Immature natural killer cell (primary cell): ENCODE results near the gene HIVEP3. TPM values are rescaled to one million over a fixed set of nuclear protein-coding genes. Genes with fewer than 3 reads are reported as not detected.
A peak's percentile ranks its signal among the peaks of the same experiment; 100 is the strongest.

Experiments used
- DNase-seq, 3 donors: peaks; one replicate each; pipeline ENCODE4 v3.0.0; 2022; ENCODE audit warnings: mixed read lengths in 1 of 3
- H3K27ac Mint-ChIP-seq, 6 donors: one replicate each; pipeline ENCODE4 v1.8.0; 2020; ENCODE audit warnings: mixed read lengths in 6 of 6, mild to moderate bottlenecking in 5 of 6, inconsistent platforms in 4 of 6, moderate library complexity in 3 of 6
- H3K27me3 Mint-ChIP-seq, 3 donors: one replicate each; pipeline ENCODE4 v1.8.0; 2020 to 2021; ENCODE audit warnings: low read depth in 3 of 3, mild to moderate bottlenecking in 3 of 3, mixed read lengths in 3 of 3, moderate library complexity in 3 of 3, inconsistent platforms in 1 of 3
- H3K36me3 Mint-ChIP-seq, 3 donors: one replicate each; pipeline ENCODE4 v1.8.0; 2020; ENCODE audit warnings: mixed read lengths in 3 of 3, inconsistent platforms in 2 of 3, mild to moderate bottlenecking in 2 of 3
- H3K4me1 Mint-ChIP-seq, 2 donors: one replicate each; pipeline ENCODE4 v1.8.0; 2020; ENCODE audit warnings: inconsistent platforms in 2 of 2, mild to moderate bottlenecking in 2 of 2, mixed read lengths in 2 of 2, moderate library complexity in 1 of 2
- H3K4me3 Mint-ChIP-seq, 5 donors: one replicate each; pipeline ENCODE4 v1.8.0; 2020; ENCODE audit warnings: mild to moderate bottlenecking in 5 of 5, mixed read lengths in 5 of 5, inconsistent platforms in 3 of 5, moderate library complexity in 3 of 5
- H3K9me3 Mint-ChIP-seq, 6 donors: one replicate each; pipeline ENCODE4 v1.8.0; 2020; ENCODE audit warnings: mild to moderate bottlenecking in 6 of 6, mixed read lengths in 6 of 6, inconsistent platforms in 4 of 6, moderate library complexity in 3 of 6
- polyA plus RNA-seq, 3 donors: library from polyadenylated mRNA; unstranded; fragments of 300-500 nt; fragmentation: Illumina TruSeq; gene quantifications; one replicate each; pipeline ENCODE4 v1.2.3, GENCODE V29; 2021

The HIVEP3 gene
- polyA plus RNA-seq, 3 donors from 2014 or later = 9.8 to 24.1 (median 15.5) TPM

DNA sequence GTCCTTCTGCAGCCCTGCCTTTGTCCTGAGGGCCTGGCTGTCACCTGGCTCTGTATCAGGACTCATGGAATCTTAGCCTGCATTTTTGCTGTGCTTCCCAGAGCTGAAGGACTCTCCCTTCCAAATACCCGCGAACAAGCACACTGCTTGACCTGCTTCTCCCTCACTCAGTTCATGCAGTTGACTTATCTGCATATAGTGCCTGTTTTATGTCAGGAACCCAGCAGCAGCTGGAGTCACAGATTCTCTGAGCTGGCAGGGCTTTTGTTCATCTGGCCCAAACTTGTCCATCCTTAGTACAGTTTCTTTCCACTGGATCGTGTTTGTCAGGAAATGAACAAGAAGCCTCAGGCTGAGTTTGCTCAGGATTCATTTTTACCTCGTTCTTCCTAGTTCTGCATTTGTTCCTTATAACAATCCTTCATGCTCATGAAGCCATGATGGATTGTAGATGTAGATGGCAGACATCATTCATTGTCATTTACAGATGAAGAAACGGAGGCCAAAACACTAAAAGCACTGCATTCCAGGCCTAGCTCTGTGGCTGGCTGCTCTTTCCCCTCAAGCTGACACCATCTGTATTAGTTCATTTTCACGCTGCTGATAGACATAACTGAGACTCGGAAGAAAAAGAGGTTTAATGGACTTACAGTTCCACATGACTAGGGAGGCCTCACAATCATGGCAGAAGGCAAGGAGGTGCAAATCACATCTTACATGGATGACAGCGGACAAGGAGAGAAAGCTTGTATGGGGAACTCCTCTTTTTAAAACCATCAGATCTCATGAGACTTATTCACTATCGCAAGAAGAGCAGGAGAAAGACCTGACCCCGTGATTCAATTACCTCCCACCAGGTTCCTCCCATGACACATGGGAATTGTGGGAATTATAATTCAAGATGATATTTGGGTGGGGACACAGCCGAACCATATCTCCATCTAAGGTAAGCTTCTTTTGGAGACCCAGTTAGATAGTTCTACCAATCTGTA lies 150.9 kb downstream of the HIVEP3 start:
- peak overlapping the region in 1 of 6 donors; percentile 24 for H3K27ac Mint-ChIP-seq
- no peaks in the 10 kb centered on the region for H3K9me3 Mint-ChIP-seq
- no peak overlapping the region for H3K4me3 Mint-ChIP-seq
- no peaks in the 10 kb centered on the region for H3K27me3 Mint-ChIP-seq
- DNase-seq = no peak
- peaks cover 0 to 9% (median 5%) of the 10 kb centered on the region in 3 donors for H3K36me3 Mint-ChIP-seq
- H3K4me1 Mint-ChIP-seq = peaks cover 15 to 49% of the 10 kb centered on the region in 2 donors

DNA sequence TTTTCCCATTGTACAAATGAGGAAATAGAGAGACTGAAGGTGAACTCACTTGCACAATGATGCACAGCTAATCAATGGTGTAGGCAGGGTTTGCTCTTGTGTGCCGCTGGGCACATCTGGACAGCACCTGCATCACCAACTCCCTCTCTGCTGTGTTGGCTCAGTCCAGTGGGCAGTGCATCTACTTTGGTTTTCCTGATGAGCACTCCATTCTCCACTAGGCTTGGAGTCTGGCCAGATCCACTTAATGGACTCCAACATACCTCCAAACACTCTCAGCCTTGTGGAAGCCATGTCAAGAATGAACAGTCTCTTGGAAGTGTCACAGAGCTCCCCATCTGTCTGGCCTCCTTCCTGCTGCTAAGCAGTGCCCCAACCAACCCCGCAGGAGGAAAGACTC lies 152.2 kb downstream of the HIVEP3 start:
- no peak overlapping the region for H3K4me3 Mint-ChIP-seq
- peak overlapping the region in 1 of 6 donors; percentile 0 for H3K27ac Mint-ChIP-seq
- H3K36me3 Mint-ChIP-seq = peaks cover 0 to 5% (median 3%) of the 10 kb centered on the region in 3 donors
- DNase-seq = no peak
- H3K4me1 Mint-ChIP-seq = peaks cover 15 to 43% of the 10 kb centered on the region in 2 donors
- no peaks in the 10 kb centered on the region for H3K9me3 Mint-ChIP-seq
- no peaks in the 10 kb centered on the region for H3K27me3 Mint-ChIP-seq

DNA sequence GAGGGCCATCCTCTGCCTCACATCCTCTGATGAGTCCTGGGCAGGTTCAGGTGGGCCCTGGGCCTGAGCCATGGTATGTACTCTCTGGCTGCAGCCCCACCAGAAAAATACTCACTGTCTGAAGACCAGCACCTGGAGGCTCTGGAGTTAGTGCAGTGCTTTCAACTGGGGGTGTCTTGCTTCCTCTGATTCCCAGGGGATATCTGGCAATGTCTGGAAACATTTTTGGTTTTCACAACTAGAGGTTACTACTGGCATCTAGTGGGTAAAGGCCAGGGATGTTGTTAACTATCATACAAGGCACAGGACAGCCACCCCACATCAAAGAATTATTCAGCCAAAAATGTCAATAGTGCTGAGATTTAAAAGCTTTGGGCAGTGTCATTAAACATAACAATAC lies 152.7 kb downstream of the HIVEP3 start:
- Mint-ChIP-seq H3K9me3 (no peaks in the 10 kb centered on the region), H3K4me3 (no peak overlapping the region), H3K27me3 (no peaks in the 10 kb centered on the region), H3K27ac (no peak overlapping the region), H3K4me1 (peaks cover 13 to 38% of the 10 kb centered on the region in 2 donors), H3K36me3 (peaks cover 0 to 5% (median 3%) of the 10 kb centered on the region in 3 donors)
- DNase-seq = no peak

DNA sequence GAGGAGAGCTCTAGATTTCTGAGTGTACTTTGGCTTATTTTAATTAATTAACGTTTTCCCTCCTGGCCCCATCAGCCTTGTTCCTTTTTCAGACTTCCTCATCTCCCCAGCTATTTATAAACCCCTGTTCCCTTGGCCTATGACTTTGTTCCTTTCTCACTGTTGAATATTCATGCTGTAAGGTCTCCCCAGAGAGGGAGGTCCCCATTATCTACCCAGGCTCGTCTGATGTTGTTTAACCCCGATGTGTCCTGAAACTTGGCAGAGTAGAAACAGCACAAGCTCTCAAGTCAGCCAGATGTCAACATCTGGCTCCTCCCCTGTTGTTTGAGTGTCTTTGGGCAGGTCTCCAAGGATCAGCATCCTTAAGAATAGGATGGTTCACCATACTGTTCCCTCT lies 153.6 kb downstream of the HIVEP3 start:
- H3K4me1 Mint-ChIP-seq = peaks cover 16 to 38% of the 10 kb centered on the region in 2 donors
- DNase-seq = no peak
- H3K9me3 Mint-ChIP-seq = no peaks in the 10 kb centered on the region
- no peaks in the 10 kb centered on the region for H3K27me3 Mint-ChIP-seq
- no peak overlapping the region for H3K4me3 Mint-ChIP-seq
- H3K27ac Mint-ChIP-seq = peak overlapping the region in 1 of 6 donors; percentile 44
- peaks cover 0 to 3% (median under 1%) of the 10 kb centered on the region in 3 donors for H3K36me3 Mint-ChIP-seq

DNA sequence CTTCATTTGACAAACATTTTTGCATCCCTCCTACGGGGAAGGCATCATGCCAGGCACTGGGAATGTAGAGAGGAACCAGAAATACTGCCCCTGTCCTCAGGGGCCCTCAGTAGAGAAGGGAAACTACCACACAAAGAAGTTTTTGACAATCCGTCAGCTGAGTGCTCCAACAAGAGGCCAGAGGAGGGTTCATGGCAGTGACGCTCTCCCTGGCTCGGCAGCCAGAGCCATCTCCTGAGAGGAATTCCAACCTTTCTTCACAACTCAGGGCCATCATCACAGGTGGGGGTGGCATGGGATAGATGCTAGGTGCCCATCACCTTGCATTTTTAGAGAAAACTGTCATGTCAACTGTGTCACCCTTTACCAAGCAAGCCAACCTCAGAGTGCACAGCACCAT lies 154.1 kb downstream of the HIVEP3 start:
- Mint-ChIP-seq H3K27ac (peak overlapping the region in 1 of 6 donors; percentile 44), H3K27me3 (no peaks in the 10 kb centered on the region), H3K4me3 (no peak overlapping the region), H3K4me1 (peaks cover 16 to 38% of the 10 kb centered on the region in 2 donors), H3K9me3 (no peaks in the 10 kb centered on the region), H3K36me3 (peaks cover 0 to 3% (median 0%) of the 10 kb centered on the region in 3 donors)
- DNase-seq = no peak

DNA sequence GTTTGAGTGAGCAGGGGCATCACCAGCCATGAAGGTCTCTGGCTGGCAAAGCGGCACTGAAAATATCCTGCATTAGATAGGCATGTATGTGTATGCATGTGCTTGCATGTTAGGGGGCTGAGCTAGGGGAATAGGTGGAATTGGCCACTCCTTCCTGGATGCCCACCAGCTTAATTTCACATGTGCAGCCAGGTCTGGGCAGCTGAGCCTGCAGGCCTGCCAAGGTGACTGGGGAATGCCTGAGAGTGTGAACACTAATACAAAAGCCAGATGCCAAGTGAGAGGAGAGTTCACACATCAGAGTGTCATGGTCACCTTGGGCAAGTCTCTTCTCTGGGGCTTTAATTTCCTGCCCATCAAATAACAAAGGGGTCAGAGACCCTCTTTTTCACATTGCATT lies 155.9 kb downstream of the HIVEP3 start:
- no peaks in the 10 kb centered on the region for H3K9me3 Mint-ChIP-seq
- peaks cover 9 to 25% of the 10 kb centered on the region in 2 donors for H3K4me1 Mint-ChIP-seq
- peak overlapping the region in 1 of 6 donors; percentile 10 for H3K27ac Mint-ChIP-seq
- H3K36me3 Mint-ChIP-seq = peaks cover 0 to 3% (median 0%) of the 10 kb centered on the region in 3 donors
- no peaks in the 10 kb centered on the region for H3K27me3 Mint-ChIP-seq
- no peak overlapping the region for H3K4me3 Mint-ChIP-seq
- no peak for DNase-seq

DNA sequence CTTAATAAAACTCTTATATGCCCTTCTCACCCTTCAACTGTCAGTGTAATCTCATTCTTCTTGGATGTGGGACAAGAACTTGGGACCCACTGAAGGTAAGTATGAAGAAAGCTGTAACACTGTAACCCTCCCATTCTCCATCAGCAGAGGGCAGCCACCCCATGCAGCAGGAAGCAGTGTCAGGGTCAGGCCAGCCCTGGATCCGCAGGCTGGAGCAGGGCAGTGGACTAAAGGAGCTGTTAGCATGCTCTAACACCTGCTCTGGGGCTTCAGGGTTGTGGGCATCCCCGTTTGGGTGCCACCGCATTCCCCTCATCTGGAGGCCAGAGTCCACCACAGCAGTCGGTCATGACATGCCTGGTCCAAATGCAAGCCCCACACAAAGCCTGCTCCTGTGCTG lies 156.5 kb downstream of the HIVEP3 start:
- Mint-ChIP-seq H3K36me3 (peaks cover 0 to 3% (median 0%) of the 10 kb centered on the region in 3 donors), H3K4me3 (no peak overlapping the region)

DNA sequence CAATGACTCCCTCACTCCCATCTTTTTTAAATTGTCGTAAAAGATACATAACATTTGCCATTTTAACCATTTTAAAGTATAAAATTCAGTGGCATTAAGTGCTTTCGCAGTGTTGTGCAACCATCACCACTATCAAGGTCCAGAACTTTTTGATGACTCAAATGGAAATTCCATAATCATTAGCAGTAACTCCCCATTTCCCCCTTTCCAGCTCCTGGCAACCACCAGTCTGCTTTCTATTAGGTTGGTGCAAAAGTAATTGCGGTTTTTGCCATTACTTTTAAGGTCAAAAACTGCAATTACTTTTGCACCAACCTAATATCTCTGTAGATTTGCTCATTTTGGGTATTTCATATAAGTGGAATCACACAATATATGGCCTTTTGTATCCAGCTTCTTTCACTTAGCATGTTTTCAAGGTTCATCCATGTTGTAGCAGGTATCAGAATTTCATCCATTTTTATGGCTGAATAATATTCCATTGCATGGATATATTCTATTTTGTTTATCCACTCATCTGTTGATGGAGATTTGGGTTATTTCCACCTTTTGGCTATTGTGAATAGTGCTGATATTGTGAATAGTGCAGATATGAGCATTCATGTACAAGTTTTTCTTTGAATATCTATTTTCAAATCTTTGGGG lies 159.7 kb downstream of the HIVEP3 start:
- Mint-ChIP-seq H3K36me3 (no peaks in the 10 kb centered on the region), H3K27ac (no peak overlapping the region), H3K4me1 (peaks cover 15 to 20% of the 10 kb centered on the region in 2 donors), H3K27me3 (no peaks in the 10 kb centered on the region), H3K4me3 (no peak overlapping the region), H3K9me3 (no peaks in the 10 kb centered on the region)
- no peak for DNase-seq

More for the DNA sequence above, 156.5 kb downstream of the HIVEP3 start:
- no peak overlapping the region for H3K27ac Mint-ChIP-seq
- H3K9me3 Mint-ChIP-seq = no peaks in the 10 kb centered on the region
- peak in 1 of 3 donors; percentile 5 for DNase-seq
- peaks cover 8 to 22% of the 10 kb centered on the region in 2 donors for H3K4me1 Mint-ChIP-seq
- no peaks in the 10 kb centered on the region for H3K27me3 Mint-ChIP-seq

DNA sequence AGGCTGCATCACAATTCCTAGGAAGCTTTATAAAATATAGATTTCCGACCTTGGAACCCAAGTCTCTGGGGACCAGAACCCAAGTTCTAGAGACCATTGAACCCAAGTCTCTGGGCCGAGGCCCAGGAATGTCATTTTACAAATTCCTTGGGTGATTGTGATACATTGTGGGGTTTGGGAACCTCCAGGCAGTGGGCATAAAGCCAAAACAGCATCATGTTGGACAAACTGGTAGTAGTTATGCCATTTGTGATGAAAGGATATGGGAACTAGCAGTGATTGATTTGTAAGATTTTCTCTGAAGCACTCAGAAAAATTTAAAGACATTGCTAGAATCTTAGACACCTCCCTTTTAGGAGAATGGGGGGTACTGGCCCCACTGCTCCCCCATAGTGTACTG lies 160.2 kb downstream of the HIVEP3 start:
- DNase-seq = no peak
- H3K4me3 Mint-ChIP-seq = no peak overlapping the region
- no peaks in the 10 kb centered on the region for H3K9me3 Mint-ChIP-seq
- H3K27ac Mint-ChIP-seq = no peak overlapping the region
- no peaks in the 10 kb centered on the region for H3K36me3 Mint-ChIP-seq
- peaks cover 19 to 25% of the 10 kb centered on the region in 2 donors for H3K4me1 Mint-ChIP-seq
- peaks cover 0 to 2% (median 0%) of the 10 kb centered on the region in 3 donors for H3K27me3 Mint-ChIP-seq

DNA sequence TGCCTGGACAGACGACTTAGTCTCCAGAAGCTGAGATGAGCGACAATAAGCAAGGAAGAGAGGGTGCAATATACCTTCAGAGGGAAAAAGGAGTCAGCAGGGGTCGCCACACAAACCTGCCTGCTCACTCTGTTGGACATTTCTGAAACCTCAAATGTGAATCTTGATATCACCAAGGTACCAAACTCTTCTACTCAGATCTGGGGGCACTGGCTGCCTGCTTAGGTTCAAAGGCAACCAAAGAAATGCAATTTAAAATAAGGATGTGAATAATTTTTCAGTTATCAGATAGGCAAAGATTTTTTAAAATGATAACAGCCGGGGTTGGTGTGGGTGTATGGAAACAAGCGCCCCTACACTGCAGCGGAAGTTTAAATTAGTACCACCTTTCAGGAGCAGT lies 164.2 kb downstream of the HIVEP3 start:
- peak in 1 of 3 donors; percentile 8 for DNase-seq
- Mint-ChIP-seq H3K4me3 (no peak overlapping the region), H3K27me3 (peaks cover 4 to 7% (median 5%) of the 10 kb centered on the region in 3 donors), H3K9me3 (no peaks in the 10 kb centered on the region), H3K4me1 (peaks cover 42 to 50% of the 10 kb centered on the region in 2 donors), H3K27ac (peak overlapping the region in 1 of 6 donors; percentile 11), H3K36me3 (no peaks in the 10 kb centered on the region)

DNA sequence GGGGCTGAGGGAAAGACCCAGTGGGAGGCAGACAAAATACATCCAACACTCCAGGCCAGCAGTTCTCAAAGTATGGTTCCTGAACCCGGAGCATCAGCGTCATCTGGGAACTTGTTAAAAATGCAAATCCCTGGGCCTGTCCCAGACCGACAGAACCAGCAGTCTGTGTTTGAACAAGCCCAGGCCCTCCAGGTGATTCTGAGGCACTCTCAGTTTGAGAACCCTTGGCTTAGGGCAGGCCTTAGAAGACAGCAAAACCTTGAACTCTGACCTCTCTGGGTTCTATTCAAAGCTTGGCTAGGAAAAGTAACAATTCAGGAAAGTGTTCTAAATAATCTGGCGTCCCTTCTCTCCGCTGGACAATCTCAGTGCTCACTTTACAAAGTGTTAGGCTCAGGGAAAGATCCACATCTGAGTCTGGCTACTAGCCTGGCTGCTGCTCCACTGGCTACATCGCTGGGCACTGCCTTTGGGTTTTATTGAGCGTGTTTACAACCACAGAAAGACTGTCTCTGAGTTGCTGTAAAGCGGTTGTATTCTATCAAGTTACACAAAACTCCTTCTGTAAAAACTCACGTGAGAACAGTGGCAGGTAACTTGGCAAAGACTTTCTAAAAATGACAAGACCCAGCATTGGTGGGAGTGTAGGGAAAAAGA lies 166.1 kb downstream of the HIVEP3 start:
- Mint-ChIP-seq H3K27ac (no peak overlapping the region), H3K4me1 (peaks cover 51 to 61% of the 10 kb centered on the region in 2 donors), H3K27me3 (peaks cover 4 to 7% (median 7%) of the 10 kb centered on the region in 3 donors), H3K4me3 (no peak overlapping the region), H3K36me3 (no peaks in the 10 kb centered on the region), H3K9me3 (no peaks in the 10 kb centered on the region)
- no peak for DNase-seq

DNA sequence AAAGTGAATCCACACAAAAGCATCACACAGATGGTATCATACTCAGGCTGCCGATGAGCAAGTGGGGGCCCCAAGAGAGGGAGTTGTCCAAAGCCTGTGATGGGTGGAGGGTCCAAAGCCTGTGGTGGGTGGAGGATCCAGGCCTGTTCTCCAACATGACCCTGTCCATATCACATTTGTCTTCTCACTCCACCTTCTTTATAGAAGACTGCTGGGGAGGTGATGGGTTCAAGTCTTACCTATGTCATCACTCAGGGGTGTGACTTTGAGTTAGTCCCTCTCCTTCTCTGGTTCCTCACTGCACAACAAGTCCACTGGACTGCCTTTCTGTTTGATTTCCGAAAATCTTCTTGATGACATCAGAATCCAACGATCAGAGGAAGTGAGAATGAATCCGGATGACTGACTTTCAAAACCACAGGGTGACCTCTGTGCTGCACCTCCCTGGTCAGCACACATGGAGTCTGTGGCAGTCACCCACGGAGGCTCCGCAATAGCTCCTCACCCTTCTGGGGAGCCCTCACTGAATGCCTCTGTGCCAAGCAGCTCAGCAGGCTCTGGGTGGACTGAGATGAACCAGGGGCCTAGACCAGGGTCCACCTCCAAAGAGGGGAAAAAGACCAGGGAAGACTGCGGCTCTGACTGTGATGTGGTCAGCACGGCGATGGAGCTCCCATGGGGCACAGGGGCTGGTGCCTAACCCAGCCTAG lies 166.8 kb downstream of the HIVEP3 start:
- no peak for DNase-seq

More for the DNA sequence above, 166.8 kb downstream of the HIVEP3 start:
- peak overlapping the region; percentile 7 to 76 (median 60) for H3K27ac Mint-ChIP-seq
- no peaks in the 10 kb centered on the region for H3K9me3 Mint-ChIP-seq
- H3K27me3 Mint-ChIP-seq = peaks cover 4 to 7% (median 7%) of the 10 kb centered on the region in 3 donors
- peak overlapping the region in 2 of 5 donors; percentile 23 to 45 for H3K4me3 Mint-ChIP-seq
- no peaks in the 10 kb centered on the region for H3K36me3 Mint-ChIP-seq
- peaks cover 51 to 61% of the 10 kb centered on the region in 2 donors for H3K4me1 Mint-ChIP-seq
